Fibroblast of skin of right biceps (primary cell): ENCODE measurements around the gene SCAP.
A peak's percentile ranks its signal among the peaks of the same experiment; 100 is the strongest.
"Not testable (repeated sequence)": the region's sequence is repeated elsewhere in the genome, so short reads cannot be mapped to it uniquely, and the experiment has no call there.

Experiments used
- DNase-seq: peaks from one replicate; pipeline ENCODE4 v3.0.0-alpha.2; 2013

SCAP gene

GRCh38 chr3:47479826-47480160, 4.1 kb upstream of the SCAP start:
- DNase-seq, result no peak

DNA sequence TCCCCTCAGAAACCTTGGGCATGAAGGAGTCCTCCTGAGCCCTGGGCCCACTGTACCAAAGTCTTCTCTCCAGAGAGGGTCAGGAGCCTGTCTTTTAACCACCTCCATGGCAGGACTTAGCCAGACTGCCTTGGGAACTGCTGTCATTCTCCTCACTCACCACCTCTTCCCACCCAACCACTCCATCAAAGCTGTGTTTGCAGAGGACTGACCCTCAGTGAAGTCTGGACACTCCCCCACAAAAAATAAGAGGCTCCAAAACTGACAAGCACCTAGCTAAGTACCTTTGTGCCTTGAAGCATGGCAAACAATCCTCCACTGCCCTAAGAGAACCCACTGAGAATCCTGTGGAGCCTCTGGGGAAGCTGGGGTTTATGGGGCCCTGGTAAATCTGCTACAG, 2.3 kb upstream of the SCAP start:
- DNase-seq, result no peak

- DNase-seq, result no peak
Observed at GRCh38 chr3:47476644-47477199, 981 bp upstream of the SCAP start.

- no peak for DNase-seq
Observed at GRCh38 chr3:47476330-47476626, 537 bp upstream of the SCAP start.

DNA sequence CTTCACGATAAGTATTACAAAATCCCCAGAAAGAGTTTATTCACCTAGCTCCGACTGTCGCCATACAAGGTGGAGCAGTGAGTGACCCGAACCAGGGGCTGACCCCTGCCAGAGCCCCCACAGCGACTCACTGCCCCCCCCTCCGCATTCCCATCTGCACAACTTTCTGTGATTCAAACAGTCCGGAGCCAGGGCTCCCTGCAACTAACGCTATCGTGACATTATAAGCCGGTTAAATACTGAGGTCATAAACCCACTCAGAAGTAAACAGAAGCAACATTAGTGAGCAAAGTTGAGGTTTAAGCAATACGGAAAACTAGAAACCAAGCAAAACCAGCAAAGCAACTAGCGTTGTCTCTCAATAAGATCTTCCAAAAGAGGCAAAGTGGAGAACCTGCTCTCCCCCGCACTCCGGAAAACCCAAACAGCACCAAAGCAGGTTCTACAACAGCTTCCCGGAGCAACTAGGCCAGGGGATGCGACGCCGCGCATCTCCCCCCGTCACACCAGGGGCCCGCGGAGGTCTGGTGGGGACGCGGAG, 642 bp downstream of the SCAP start:
- DNase-seq, result peak; percentile 18

- no peak for DNase-seq
Observed at GRCh38 chr3:47473391-47473790, 2.4 kb downstream of the SCAP start.

- DNase-seq, result no peak
Observed at GRCh38 chr3:47469616-47470015, 6.1 kb downstream of the SCAP start.

DNA sequence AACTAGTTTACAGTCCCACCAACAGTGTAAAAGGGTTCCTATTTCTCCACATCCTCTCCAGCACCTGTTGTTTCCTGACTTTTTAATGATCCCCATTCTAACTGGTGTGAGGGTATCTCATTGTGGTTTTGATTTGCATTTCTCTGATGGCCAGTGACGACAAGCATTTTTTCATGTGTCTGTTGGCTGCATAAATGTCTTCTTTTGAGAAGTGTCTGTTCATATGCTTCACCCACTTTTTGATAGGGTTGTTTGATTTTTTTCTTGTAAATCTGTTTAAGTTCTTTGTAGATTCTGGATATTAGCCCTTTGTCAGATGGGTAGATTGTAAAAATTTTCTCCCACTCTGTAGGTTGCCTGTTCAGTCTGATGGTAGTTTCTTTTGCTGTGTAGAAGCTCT, 7.4 kb downstream of the SCAP start:
- DNase-seq, result not testable (repeated sequence)

GRCh38 chr3:47464588-47464987, 11.2 kb downstream of the SCAP start:
- no peak for DNase-seq

GRCh38 chr3:47459534-47460085, 16.1 kb downstream of the SCAP start:
- not testable (repeated sequence) for DNase-seq

DNA sequence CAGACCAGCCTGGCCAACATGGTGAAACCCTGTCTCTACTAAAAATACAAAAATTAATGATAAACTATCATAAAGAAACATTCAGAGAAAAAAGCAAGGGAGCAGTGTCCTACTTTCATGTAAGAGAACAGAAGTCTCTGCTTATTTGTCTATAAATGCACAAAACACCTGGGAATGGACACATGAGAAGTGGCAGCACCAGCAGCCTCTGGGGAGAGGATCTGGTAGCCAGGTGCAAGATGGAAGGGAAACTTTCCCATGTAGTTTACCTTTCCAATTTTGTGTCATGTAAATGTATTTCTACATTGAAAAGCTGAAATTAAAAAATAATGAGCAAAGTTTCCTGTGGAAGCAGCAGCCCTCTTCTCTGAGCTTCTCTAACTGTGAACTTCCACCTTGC, 18.8 kb downstream of the SCAP start:
- DNase-seq, result no peak

- no peak for DNase-seq
Observed at GRCh38 chr3:47455806-47456452, 19.8 kb downstream of the SCAP start.

- DNase-seq, result no peak
Observed at GRCh38 chr3:47452453-47453215, 23.1 kb downstream of the SCAP start.

GRCh38 chr3:47444103-47444502, 31.6 kb downstream of the SCAP start:
- DNase-seq, result no peak

GRCh38 chr3:47443611-47443995, 32.1 kb downstream of the SCAP start:
- DNase-seq, result no peak

GRCh38 chr3:47441796-47442551, 33.8 kb downstream of the SCAP start:
- DNase-seq, result no peak

DNA sequence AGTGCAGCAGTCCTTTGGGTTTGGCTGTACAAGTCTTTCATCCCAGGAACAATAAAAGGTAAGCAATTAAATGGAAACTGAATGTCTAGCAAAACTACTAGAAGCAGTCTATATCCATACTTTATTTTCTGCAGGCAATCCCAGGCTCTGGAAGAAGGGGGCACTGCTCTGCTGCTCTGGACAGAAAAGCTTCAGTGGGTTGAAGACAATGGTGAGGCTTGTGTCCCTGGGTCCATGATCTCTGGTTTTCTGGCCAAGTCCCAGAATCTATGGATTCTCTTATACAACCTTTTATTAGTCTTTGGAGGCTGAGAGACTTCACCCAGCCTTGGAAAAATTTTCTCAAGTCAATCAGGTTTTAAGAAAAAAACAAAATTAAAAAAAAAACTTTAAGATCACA, 35.6 kb downstream of the SCAP start:
- no peak for DNase-seq

GRCh38 chr3:47436180-47436579, 39.6 kb downstream of the SCAP start:
- no peak for DNase-seq

- no peak for DNase-seq
Observed at GRCh38 chr3:47434849-47435248, 40.9 kb downstream of the SCAP start.

DNA sequence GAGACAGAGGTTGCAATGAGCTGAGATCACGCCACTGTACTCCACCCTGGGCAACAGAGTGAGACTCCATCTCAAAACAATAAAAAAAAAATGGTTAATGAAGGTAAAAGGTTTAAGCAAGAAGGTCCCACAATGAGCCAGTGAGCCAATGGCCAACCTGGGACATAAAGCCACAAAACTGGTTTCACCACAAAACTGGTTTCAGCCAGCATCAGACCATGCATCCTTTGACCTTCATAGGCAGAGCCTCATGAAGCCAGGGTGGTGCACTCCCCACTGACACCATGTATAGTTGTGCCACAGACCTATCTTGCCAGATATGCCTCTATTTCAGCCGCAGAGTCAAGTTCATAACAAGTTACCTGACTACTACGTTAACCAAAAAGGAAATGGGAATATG, 41.9 kb downstream of the SCAP start:
- no peak for DNase-seq

DNA sequence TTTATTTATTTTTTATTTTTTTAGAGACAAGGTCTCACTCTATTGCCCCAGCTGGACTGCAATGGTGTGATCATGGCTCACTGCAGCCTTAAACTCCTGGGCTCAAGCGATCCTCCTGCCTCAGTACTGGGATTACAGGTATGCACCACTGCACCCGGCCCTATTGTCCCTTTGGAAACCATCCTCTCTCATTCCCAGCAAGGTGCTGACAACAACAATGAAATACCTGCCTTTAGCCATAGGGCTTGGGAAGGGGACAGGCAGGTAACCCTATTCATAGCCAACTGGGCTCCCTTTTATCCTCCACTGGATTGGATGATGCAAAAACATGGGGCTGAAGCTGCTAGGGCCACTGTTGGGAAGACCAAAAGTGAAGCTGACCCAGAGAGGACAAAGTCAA, 43.1 kb downstream of the SCAP start:
- no peak for DNase-seq

GRCh38 chr3:47431225-47431624, 44.5 kb downstream of the SCAP start:
- DNase-seq, result no peak

GRCh38 chr3:47430606-47431005, 45.1 kb downstream of the SCAP start:
- no peak for DNase-seq
